Cardiac septum (tissue), 1 donor: ENCODE measurements around the gene HDAC9. TPM values are rescaled to one million over a fixed set of nuclear protein-coding genes. Genes with fewer than 3 reads are reported as not detected.

Source experiments
- DNase-seq: peaks from one replicate; pipeline ENCODE4 v3.0.0-alpha.2; 2020; ENCODE audit warnings: low spot score
- intact Hi-C: fragments of 100-400 bp; cut with DNase I; formaldehyde crosslinking; loops from one replicate; pipeline ENCODE4 v1.14.0; 2022
- total RNA-seq: library from RNA; stranded (reverse); fragmentation: NEBNext Ultra II Directional; extraction: Animal tissue kit (Norgen Biotek cat#: 25700); gene quantifications from one replicate; pipeline ENCODE4 v1.2.1, GENCODE V29; 2021
- donor health status: DM: no; HTN: no; CAD: no.

Gene HDAC9
- total RNA-seq, 1 donor from 2014 or later: 87.5 TPM

DNA sequence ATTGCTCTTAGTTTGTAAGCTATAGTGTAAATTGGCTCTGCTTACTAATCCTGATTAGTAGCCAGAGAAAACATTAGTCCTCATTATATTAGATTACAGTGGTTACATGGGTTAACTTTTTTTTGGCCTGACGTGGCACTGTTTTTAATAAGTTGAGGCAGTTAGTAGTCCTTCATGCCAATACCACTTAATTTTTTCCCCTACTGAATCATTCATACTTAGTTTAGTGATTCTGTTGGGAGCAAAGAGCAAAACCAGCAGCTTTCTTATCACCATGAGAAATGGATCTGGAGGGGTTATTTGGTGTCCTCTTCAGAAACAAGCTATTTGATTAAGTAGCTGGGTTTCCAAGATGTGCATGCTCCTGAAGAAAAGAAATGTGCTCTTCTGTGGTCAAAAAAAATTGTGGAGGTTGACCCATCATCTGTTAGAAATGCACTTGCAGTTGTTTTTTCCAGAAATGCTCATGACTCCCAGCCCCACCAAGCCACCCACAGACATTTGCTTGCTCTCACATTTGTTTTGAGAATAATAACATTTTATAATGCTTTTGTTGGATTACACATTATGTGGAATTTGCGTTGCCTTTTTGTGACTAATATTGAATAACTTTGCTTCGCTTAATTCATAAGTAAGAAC, 258.5 kb downstream of the HDAC9 start:
- intact Hi-C loops: no loop called here
- no peak for DNase-seq

DNA sequence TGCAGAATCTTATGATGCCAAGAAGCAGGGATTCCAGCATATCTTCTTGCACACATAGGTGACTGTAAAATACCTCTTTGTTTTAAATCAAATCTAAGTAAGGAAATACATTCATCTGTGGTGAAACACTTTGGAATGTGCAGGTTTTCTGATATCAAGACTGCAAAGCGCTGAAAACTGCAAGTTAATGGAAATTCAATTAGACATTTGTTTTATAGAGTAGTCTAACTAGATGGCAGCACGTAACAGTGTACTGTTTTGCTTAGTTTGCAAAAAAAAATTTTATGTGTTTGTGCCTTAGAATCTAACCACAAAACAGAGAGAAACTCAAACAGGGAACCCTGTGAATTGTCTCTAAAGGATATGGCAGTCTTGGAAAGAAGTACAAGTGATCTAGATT, 259.2 kb downstream of the HDAC9 start:
- no peak for DNase-seq
- intact Hi-C loops: no loop called here

DNA sequence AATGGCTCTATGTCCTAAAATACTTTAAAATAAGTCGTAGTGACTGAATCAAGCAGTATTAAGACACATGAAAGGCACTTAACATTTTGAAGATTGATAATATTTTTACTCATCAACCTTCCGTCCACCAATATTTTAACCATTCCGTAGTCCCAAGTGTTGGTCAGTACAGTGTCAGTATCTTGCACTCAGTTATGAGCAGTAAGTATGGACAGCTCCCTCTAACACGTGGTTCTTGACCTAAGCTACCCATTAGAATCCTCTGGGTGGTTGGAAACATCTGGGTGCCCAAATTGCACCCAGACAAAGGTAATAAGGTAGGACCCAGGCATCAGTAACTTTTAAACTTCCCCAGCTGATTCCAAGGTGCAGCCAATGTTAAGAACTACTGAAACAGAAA, 260.2 kb downstream of the HDAC9 start:
- intact Hi-C loops: no loop called here
- DNase-seq: no peak

DNA sequence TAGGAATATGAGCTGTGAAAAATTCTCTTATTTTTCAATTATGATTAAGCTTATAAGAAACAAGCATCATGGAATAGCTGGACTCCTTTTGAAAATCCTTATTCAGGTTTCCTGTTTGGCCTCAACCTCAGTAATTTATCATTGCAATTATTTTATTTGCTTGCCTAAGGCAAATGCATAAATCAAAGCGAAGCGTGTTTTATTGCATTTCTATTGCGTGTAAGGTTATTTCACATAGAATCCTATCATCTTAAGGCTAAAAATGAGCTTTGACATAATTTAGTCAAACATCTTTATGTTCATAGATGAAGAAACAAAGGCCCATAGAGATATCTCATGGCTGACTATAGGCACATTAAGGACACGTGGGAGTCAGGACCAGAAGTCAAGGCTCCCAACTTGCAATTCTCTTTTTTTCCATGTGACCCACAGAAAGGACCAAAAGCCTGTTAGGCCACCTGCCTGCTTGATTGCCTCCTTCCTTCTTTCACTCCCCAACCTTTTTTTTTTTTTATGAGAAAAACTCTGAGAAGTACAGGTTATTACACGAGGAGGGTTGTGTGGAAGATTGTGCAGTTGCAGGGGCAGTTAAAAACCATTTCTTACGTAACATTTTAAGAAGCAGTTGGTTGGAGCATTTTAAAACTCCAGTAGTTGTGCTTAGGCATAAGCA, 261.0 kb downstream of the HDAC9 start:
- DNase-seq: no peak
- intact Hi-C loops: no loop called here

DNA sequence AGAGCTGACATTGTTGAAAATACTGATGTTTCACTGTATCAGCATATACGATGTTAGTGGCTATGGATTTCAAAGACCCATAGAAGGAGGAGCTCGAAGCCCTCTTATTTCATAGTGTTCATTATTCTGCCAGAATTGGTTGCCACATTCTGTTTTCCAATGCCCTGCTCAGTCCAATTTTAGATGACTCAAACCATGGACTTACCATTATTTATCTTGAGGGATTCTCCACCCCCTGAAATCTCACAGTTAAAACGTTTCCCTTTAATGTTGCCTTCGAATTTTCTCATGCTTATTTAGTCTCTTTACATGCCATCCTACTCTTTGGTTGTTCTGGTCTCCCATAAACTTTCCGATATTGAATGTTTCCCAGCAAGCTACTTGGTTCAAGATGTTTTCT, 264.5 kb downstream of the HDAC9 start:
- DNase-seq: no peak
- intact Hi-C loops: no loop called here

DNA sequence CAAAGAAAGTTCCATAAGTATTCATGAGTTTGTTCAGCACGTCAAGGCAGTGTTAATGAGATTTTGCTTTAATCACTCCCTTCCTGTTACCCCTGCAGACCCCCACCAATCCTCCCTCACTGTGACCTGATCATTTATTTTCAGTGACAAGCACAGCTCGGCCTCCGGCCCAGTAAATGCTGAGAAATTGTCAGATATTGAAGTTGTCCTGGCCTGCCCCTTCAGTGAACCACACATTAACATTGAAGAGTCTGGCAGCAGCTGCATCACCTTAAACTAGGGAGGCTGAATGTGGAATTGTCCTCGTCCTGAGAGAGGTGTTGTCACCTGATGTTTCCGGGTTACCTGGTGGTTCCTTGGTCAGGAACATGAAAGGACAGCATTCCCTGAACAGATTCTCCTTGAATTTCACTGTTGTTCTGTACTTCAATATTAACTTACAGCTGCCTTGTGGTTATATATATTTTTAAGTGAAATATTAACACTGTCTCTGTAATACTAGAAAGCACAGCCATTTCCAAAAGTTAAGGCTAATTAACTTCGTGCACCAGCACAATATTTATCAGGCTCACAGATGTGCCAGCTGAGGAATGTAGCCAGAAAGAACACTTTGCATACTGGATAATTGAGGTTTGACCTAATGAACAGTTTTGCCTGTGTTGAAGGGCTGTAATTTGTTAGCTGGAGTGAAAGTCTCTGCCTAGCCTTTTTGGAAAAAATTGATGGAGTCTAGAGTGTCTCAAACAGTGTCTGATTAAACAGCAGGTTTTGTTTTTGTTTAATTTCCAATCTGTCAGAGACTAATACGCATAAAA, 265.3 kb downstream of the HDAC9 start:
- no peak for DNase-seq
- intact Hi-C loops: no loop called here

DNA sequence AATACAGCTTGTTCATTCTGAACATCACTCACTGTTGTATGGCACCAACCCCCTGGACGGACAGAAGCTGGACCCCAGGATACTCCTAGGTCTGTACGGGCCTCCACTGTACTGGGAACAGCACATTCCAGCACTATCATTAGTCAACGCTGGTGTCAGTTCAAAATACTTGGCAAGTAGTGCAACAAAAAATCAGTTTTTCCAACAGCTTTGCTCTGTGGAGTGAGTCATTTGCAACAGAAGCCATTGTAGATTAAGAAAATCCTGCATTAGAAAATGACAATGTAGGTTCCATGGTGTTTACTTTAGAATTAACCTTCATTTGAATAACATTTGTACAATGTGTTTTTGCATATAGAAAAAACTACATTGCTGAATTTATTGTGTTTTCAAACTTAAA, 266.6 kb downstream of the HDAC9 start:
- no peak for DNase-seq
- intact Hi-C loops: no loop called here

DNA sequence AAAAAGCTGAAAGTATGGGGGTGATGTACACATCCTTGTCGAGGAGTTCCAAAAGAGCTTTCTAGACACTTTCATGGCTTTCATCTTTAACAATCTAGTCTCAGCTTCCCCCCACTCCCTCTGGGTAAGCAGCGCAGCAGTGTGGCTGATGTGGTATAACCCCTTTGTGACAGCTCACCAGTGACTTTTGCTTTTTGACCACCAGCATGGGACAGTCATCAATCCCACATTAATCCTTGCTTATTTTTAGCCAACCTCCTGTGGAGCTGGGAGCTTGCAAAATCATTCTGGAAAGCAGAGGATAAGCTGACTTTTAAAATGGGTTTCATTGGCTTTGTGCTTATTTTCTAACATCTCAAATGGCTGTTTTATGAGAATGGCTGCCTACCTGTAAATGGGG, 272.7 kb downstream of the HDAC9 start:
- intact Hi-C loops: no loop called here

DNA sequence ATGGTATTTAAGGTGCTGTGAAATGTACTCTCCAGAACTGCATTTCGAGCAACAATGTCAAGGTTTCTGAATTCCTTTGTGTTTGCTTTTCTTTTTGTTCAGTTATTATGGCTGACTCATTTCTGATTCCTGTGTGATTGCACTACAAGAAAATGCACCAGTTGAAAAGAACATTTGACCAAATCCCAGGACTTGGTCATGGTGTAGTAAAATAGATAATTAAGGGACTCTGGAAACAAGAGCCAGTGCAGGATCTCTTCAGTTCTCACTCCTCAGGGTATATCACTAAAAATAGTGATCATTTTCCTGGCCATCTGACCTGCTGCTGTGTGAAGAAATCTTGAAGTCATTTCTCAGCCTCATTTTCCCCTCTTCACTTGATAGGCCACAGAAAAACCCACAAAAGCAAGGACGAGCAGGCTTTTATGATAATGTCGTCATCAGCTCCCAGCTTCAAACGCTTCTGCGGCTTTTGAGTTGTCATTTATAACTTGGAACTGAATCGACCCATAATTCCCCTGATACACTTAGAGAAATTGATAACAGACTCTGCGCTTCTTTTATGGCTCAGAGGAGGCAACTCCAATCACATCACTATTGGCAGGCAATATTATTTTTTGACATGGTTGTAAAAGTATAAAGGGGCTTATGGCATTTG, 274.7 kb downstream of the HDAC9 start:
- DNase-seq: no peak
- intact Hi-C loops: no loop called here

More for the DNA sequence above, 272.7 kb downstream of the HDAC9 start:
- no peak for DNase-seq

DNA sequence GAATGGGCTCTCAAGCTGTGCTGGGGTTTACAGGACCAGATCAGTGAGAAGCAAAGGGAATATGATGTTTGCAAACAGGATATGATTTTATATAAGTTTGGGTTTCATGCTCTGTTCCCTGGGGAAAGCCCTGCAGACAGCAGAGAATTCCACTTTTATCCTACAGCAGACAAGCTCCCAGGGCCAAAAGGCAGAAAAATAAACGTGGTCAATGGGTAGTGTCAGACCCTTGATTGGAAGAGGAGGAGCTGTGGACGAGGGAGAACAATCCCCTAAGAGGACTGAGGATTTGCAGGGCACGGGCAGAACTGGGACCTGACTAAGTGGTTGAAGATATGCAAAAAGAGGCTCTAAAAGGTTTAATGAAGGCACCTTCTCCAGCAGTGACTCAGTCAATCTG, 275.3 kb downstream of the HDAC9 start:
- DNase-seq: no peak
- intact Hi-C loops: no loop called here

DNA sequence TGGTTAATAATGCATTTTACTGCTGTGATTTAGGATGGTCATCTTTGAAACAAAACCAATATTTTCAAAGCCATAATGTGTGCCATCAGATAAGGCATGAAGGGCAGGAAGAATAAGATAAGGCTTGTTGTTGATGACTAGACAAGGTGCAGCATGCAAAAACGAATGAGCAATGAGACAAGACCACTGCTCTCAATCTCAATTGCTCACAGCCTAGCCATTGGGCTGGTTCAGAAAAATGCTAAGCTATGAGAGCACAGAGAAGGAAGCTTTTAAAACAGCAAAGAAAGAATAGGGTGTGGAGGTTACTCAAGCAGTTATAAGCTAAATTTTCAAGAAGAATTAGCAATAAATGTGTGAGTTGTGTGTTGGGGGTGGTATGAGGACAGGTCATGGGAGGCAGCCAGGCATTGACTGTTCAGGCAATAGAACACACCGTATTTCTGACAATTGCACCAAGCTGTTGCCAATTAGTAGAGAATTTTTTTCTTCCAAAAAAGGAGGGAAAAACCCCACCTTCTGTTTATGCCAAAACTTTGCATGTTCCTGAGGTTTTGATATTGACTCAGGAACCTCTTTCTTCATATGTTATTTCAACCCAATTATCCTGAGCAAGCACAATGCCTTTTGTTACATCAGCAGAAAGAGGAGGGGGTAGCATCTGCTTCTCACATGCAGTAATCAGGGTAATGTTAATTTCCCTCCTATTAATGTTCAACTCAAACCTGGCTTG, 276.5 kb downstream of the HDAC9 start:
- intact Hi-C loops: no loop called here
- DNase-seq: no peak

DNA sequence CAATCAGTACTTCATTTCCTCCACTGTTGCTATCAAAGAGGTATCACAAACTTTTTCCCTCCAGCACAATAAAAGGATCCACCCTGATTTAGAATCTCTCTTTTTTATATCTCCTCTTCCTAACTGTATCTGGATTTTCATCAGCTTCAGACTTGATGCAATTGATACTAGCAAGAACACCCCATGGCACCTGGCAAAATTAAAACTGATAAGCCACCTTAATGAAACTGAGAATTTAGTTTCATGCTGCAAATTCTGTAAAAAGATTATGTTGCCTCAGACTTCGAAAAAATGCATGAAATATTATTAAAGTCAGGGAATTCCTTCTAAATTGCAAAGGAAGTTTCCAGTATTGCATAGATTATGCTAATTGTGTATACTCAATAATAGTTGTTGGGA, 277.0 kb downstream of the HDAC9 start:
- intact Hi-C loops: no loop called here
- DNase-seq: no peak

DNA sequence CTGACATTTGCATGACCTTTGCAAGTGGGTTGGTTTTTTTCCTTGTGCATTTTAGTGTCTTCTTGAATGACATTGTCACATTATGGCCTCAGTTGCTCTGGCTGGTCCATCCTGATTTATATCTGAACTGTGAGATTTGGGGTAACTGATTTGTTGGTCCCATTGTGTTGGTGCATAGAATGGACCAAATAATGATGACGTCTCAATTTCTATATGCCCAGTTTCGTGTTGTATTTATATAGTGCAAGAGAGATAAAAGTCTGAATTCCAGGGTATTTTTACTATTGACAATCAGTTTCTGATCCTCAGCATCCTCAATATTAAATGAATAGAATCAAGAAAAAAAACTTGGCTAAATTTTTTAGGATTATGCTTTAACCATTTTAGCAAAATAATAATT, 281.8 kb downstream of the HDAC9 start:
- no peak for DNase-seq
- intact Hi-C loops: no loop called here

DNA sequence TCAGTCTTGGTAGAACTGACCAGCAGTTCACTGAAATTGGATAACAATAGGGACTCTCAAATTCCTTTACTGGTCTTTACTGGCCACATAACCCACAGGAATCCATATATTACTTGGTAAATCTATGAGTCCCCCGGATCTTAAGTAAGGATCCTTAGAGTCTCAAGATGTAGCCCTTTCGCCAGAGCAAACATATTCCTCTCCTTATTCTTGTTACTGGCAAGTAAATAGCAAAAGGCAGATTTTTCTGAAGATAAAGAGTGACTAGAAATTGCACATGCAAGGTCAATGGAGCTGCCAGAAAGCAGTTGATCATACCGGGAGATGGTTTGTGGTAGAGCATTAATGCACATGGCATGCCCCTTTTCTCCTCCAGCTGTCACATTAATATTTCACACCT, 283.0 kb downstream of the HDAC9 start:
- DNase-seq: no peak

DNA sequence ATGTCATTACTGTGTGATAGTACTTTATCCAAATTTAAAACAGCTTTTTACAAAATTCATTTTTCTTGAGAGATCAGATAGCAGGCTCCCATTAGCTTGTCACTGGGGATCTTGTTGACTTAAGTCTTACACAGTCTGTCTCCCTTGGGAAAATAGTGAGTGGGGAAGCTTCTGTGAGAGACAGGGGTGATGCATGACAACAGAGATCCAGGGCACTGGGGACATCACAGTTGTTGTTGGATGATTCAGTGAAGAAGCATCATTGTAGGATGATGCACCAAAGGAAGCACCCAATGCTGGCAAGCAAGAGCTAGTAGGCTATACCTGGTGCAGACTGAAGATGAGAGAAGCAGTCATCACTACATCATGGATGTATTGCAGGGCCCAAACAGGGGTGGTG, 284.7 kb downstream of the HDAC9 start:
- intact Hi-C loops: no loop called here

More for the DNA sequence above, 283.0 kb downstream of the HDAC9 start:
- intact Hi-C loops: no loop called here

DNA sequence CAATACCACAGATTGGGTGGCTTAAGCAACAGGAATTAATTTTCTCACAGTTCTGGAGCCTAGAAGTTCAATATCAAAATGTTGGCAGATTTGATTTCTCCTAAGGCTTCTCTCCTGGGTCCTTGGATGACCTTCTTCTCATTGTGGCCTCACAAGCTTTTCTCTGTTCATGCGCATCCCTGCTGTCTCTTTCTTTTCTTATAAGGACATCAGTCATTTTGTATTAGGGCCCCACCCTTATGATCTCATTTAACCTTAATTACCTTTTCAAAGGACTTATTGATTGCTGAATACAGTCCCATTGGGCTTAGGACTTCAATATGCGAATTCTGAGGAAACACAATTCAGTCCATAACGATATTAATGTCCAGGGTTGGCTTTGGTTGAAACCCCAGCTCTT, 285.4 kb downstream of the HDAC9 start:
- intact Hi-C loops: no loop called here
- DNase-seq: no peak

More for the DNA sequence above, 284.7 kb downstream of the HDAC9 start:
- no peak for DNase-seq

DNA sequence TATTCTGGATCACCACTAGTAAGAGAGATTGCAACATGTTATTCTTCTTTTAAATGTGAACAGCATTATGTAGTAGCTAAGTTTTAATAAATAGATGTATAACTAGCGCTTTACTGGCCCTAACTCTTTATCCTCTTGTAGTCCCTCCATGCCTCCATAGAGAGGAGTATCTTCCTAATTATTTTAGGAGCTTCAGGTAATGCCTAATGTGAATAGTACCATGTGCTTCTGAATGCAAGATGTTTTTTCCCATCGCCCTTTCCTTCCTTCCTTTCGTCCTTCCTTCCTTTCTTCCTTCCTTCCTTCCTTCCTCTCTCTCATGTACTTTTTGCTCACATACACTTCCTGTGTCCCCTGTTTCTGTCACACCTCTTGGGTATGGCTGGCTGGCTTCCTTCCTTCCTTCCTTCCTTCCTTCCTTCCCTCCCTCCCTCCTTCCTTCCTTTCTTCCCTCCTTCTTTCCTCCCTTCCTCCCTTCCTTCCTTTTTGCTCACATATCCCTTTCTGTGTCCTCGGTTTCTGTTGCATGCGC, 290.7 kb downstream of the HDAC9 start:
- no peak for DNase-seq
- intact Hi-C loops: no loop called here

DNA sequence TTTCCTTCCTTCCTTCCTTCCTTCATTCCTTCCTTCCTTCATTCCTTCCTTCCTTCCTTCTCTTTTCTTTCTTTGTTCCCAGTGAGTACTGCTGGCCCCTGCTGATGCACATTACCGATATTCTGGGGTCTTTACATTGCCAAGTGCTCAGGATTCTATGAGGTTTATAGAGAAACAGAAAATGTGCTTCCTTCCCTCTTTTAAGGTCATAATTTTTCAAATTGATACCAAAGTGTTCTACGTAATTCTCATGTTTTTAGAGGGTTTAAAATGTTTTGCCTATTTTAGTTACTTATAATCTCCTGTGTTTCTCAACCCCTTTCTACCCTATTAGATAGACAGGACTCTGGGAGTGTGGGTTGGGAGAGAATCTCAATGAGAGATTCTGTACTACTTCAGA, 291.2 kb downstream of the HDAC9 start:
- DNase-seq: no peak
- intact Hi-C loops: no loop called here

DNA sequence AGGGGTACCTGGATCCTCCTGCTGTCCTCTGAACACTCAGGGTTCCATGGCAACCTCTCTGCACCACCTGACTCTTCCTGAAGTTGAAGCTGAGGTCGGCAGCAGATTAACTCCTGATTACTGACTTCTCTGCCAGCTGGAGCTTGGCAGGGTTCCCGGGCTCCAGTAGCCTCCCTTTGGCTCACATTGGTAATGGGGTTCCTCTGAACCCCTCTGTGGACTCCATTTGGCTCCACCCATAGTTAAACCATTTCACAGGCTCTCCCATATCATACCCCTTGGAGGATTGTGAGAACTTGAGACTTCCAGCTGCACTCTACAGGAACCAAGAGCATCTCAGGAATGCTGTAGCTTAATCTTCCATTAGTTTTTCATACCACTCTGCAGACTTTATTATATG, 292.5 kb downstream of the HDAC9 start:
- intact Hi-C loops: no loop called here
- DNase-seq: no peak
